A549 (cell line): ENCODE data around the gene S100A9. TPM values are rescaled to one million over a fixed set of nuclear protein-coding genes. Genes with fewer than 3 reads are reported as not detected.

ENCODE experiments used
- ATAC-seq, 2 experiments: fragments of 200-7000 bp in 1 of 2; fragments of >200 bp in 1 of 2; cut with Nextera tagmentation in 1 of 2; cut with Tn5 transposase in 1 of 2; 3 replicates each; pipeline versions ENCODE4 v1.8.0 to v1.9.1; 2018 to 2020; ENCODE audit warnings: mild to moderate bottlenecking in 1 of 2, moderate library complexity in 1 of 2
- CTCF ChIA-PET: fragments of 300-600 bp; sonication (Branson Sonifier 250); formaldehyde crosslinking; extraction: SDS; loops from one replicate; lab custom pipeline; 2021; ENCODE audit warnings: antibody characterized with exemption, inconsistent platforms; lab: Yijun Ruan, JAX
- POLR2A ChIA-PET: fragments of 350-600 bp; formaldehyde crosslinking; extraction: SDS; loops from one replicate; lab custom pipeline; 2021; ENCODE audit warnings: antibody characterized with exemption, inconsistent platforms; lab: Yijun Ruan, JAX
- DNase-seq, 2 experiments: peaks; one replicate each; pipeline versions ENCODE4 v3.0.0 to v3.0.0-alpha.2; 2011 to 2016; ENCODE audit warnings: low read depth in 1 of 2, low spot score in 1 of 2
- FAIRE-seq: peaks from 2 replicates; lab custom pipeline; 2011; peaks lifted over from hg19 to GRCh38; lab: Jason Lieb, UNC
- H3K27ac ChIP-seq, 2 experiments: fragments of >200 bp; sonication (Bioruptor Twin); formaldehyde crosslinking; 3 replicates each; pipeline ENCODE4 v1.5.1; 2016 to 2017
- H3K4me1 ChIP-seq: fragments of >200 bp; sonication (Bioruptor Twin); formaldehyde crosslinking; 3 replicates; pipeline ENCODE4 v1.6.1; 2016
- H3K4me2 ChIP-seq: fragments of >200 bp; sonication (Bioruptor Twin); formaldehyde crosslinking; 3 replicates; pipeline ENCODE4 v1.6.1; 2016
- H3K4me3 ChIP-seq: fragments of >200 bp; sonication (Bioruptor Twin); formaldehyde crosslinking; 3 replicates; pipeline ENCODE4 v1.5.1; 2016
- H3K9me3 ChIP-seq: fragments of >200 bp; sonication (Bioruptor Twin); formaldehyde crosslinking; 3 replicates; pipeline ENCODE4 v1.6.1; 2016
- CHD4 ChIP-seq: fragments of 200-600 bp; sonication (generic); IDR thresholded peaks from 2 replicates; pipeline ENCODE4 v1.6.1; 2016; ENCODE audit warnings: antibody characterized with exemption, mild to moderate bottlenecking, borderline replicate concordance
- ELK1 ChIP-seq: fragments of 150-350 bp; IDR thresholded peaks from 2 replicates; pipeline ENCODE4 v1.6.1; 2014; ENCODE audit warnings: low read depth, mild to moderate bottlenecking, low read length
- FOSL2 ChIP-seq, 2 experiments: fragments of 450-650 bp in 1 of 2; fragments of >200 bp in 1 of 2; sonication (Bioruptor Twin) in 1 of 2; formaldehyde crosslinking; IDR thresholded peaks; 2 replicates each; pipeline versions ENCODE4 v1.5.0 to v1.6.1; 2016 to 2020; ENCODE audit warnings: mild to moderate bottlenecking in 1 of 2, moderate library complexity in 1 of 2
- FOXS1 ChIP-seq: fragments of 250-450 bp; sonication (Bioruptor Pico); IDR thresholded peaks from 2 replicates; pipeline ENCODE4 v1.5.0; 2020; ENCODE audit warnings: mild to moderate bottlenecking, moderate library complexity
- HDAC2 ChIP-seq: fragments of 200-600 bp; sonication (generic); IDR thresholded peaks from 2 replicates; pipeline ENCODE4 v1.6.1; 2016
- HES2 ChIP-seq: fragments of >200 bp; sonication (Bioruptor Twin); formaldehyde crosslinking; IDR thresholded peaks from 2 replicates; pipeline ENCODE4 v1.6.1; 2016
- HEYL ChIP-seq: fragments of 250-450 bp; sonication (Bioruptor Pico); IDR thresholded peaks from 2 replicates; pipeline ENCODE4 v1.8.0; 2021; ENCODE audit warnings: mild to moderate bottlenecking, moderate library complexity
- HOXB5 ChIP-seq: fragments of 250-450 bp; sonication (Bioruptor Pico); IDR thresholded peaks from 2 replicates; pipeline ENCODE4 v1.5.0; 2020; ENCODE audit warnings: mild to moderate bottlenecking, moderate library complexity
- JUNB ChIP-seq: fragments of >200 bp; sonication (Bioruptor Twin); formaldehyde crosslinking; IDR thresholded peaks from 2 replicates; pipeline ENCODE4 v1.6.1; 2016
- MYC ChIP-seq: IDR thresholded peaks from 2 replicates; pipeline ENCODE4 v1.6.1; 2012; ENCODE audit warnings: mild to moderate bottlenecking, inconsistent platforms, low read length, improper control_type of control experiment, borderline replicate concordance
- NFE2L2 ChIP-seq: fragments of 150-350 bp; conservative IDR thresholded peaks from 2 replicates; pipeline ENCODE4 v1.6.1; 2014; ENCODE audit warnings: low read length
- NR3C1 ChIP-seq: fragments of >200 bp; sonication (Bioruptor Twin); formaldehyde crosslinking; IDR thresholded peaks from 3 replicates; pipeline ENCODE4 v1.6.1; 2017
- POLR2AphosphoS2 ChIP-seq: conservative IDR thresholded peaks from 2 replicates; pipeline ENCODE4 v1.6.1; 2012; ENCODE audit warnings: low read length, improper control_type of control experiment, inconsistent platforms
- RAD21 ChIP-seq, 2 experiments: fragments of >200 bp in 1 of 2; sonication (Bioruptor Twin) in 1 of 2; formaldehyde crosslinking in 1 of 2; IDR thresholded peaks in 1 of 2; conservative IDR thresholded peaks in 1 of 2; 2 replicates in 1 of 2; 3 replicates in 1 of 2; pipeline ENCODE4 v1.6.1; 2012 to 2018; ENCODE audit warnings: inconsistent platforms in 1 of 2
- RARB ChIP-seq: fragments of 250-450 bp; sonication (Bioruptor Pico); IDR thresholded peaks from 2 replicates; pipeline ENCODE4 v1.8.0; 2021; ENCODE audit warnings: mild to moderate bottlenecking, moderate library complexity
- RCOR1 ChIP-seq: fragments of 150-350 bp; IDR thresholded peaks from 2 replicates; pipeline ENCODE4 v1.6.1; 2014; ENCODE audit warnings: antibody characterized with exemption, low read length, low read depth
- RFX5 ChIP-seq: fragments of 450-650 bp; IDR thresholded peaks from 2 replicates; pipeline ENCODE4 v1.7.1; 2014; ENCODE audit warnings: antibody characterized with exemption, mild to moderate bottlenecking, moderate library complexity
- RNF2 ChIP-seq: fragments of 200-600 bp; sonication (generic); IDR thresholded peaks from 2 replicates; pipeline ENCODE4 v1.6.1; 2016; ENCODE audit warnings: low read depth, mild to moderate bottlenecking, antibody characterized with exemption, moderate library complexity, borderline replicate concordance
- SMC3 ChIP-seq: fragments of >200 bp; sonication (Bioruptor Twin); formaldehyde crosslinking; IDR thresholded peaks from 3 replicates; pipeline ENCODE4 v1.6.1; 2018; ENCODE audit warnings: inconsistent platforms
- TFCP2L1 ChIP-seq: fragments of 250-450 bp; sonication (Bioruptor Pico); IDR thresholded peaks from 2 replicates; pipeline ENCODE4 v1.5.0; 2021; ENCODE audit warnings: mild to moderate bottlenecking
- USF2 ChIP-seq: fragments of 450-650 bp; IDR thresholded peaks from 2 replicates; pipeline ENCODE4 v1.6.1; 2014; ENCODE audit warnings: antibody characterized with exemption
- ZFP36 ChIP-seq: fragments of 450-650 bp; IDR thresholded peaks from 2 replicates; pipeline ENCODE4 v1.6.1; 2014; ENCODE audit warnings: borderline replicate concordance; ENCODE audit not compliant: partially characterized antibody
- ZSCAN20 ChIP-seq: fragments of 250-450 bp; sonication (Bioruptor Pico); IDR thresholded peaks from 2 replicates; pipeline ENCODE4 v1.8.0; 2022; ENCODE audit warnings: mild to moderate bottlenecking, moderate library complexity
- WGBS: methylation state at CpG from one replicate; pipeline ENCODE4 v1.1.6; 2017; ENCODE audit errors: missing lambda C conversion rate; 5-methylcytosine and 5-hydroxymethylcytosine counted together
- polyA plus RNA-seq, 4 experiments: library from polyadenylated mRNA; depleted of rRNA in 3 of 4; stranded (reverse); fragments of >200 nt; fragmentation: RNase III in 1 of 4; extraction: RNeasy Plus Mini Kit Qiagen cat#74134 plus additional on column Dnase treatment in 1 of 4; gene quantifications; 2 replicates in 3 of 4; 3 replicates in 1 of 4; pipeline ENCODE4 v1.2.3, GENCODE V29; 2011 to 2017
- TF ChIP-seq, protein P1 (sequence below): fragments of 250-450 bp; sonication (Bioruptor Pico); IDR thresholded peaks from 2 replicates; pipeline ENCODE4 v1.5.0; 2020; ENCODE audit warnings: low read depth, mild to moderate bottlenecking, moderate library complexity

Gene S100A9
- polyA plus RNA-seq, 2 of the 4 experiments (the other 2 are of a cell fraction) = 0.90 to 3.1 TPM

DNA sequence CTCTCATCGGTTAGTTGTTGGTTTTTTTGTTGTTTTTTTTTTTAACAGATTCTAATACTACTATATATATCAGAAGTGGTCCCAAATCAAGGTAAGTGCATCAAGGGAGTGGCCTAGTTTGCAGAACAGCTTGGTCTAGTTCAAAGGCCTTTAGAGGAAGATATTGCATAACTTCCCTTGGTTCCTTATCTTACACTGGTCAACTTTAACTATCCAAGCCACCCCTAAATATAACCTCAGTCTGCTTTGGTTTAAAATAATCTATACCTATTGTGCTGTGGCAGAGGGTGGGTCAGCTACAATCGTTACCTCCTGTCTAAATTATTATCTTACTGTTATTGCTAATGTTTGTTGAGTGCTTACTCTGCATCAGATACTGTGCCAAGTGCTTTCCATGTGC is 10.8 kb downstream of the S100A9 start:
- ChIA-PET CTCF (interaction anchor here (1.4 to 7.7 kb wide), 3 partner anchors 14 to 126 kb away, joined by 5 to 70 read pairs (median 12); no protein-coding TSS in a partner anchor), POLR2A (no interaction called here)
- TF ChIP-seq, protein P1, sequence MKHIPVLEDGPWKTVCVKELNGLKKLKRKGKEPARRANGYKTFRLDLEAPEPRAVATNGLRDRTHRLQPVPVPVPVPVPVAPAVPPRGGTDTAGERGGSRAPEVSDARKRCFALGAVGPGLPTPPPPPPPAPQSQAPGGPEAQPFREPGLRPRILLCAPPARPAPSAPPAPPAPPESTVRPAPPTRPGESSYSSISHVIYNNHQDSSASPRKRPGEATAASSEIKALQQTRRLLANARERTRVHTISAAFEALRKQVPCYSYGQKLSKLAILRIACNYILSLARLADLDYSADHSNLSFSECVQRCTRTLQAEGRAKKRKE (CRISPR knock-in tag) = no peak
- TF ChIP-seq FOXS1 (CRISPR knock-in tag) = no peak
- no peak for TF ChIP-seq RARB
- no peak for TF ChIP-seq SMC3
- TF ChIP-seq ZFP36 = no peak
- TF ChIP-seq USF2 = no peak
- TF ChIP-seq RAD21 (conservative IDR thresholded peaks at IDR 0.05 in 1 of 2, IDR thresholded peaks at IDR 0.05 in 1 of 2) = no peak
- TF ChIP-seq RNF2 = no peak
- no peak for TF ChIP-seq NR3C1
- no peak for TF ChIP-seq HDAC2
- TF ChIP-seq ZSCAN20 (CRISPR knock-in tag) = no peak
- no peak for TF ChIP-seq RFX5
- TF ChIP-seq TFCP2L1 (CRISPR knock-in tag) = no peak
- TF ChIP-seq JUNB = no peak
- no peak for TF ChIP-seq ELK1
- TF ChIP-seq FOSL2 (IDR thresholded peaks at IDR 0.05) = no peak
- no peak for TF ChIP-seq FOSL2 (CRISPR knock-in tag; IDR thresholded peaks at IDR 0.05)
- H3K9me3 ChIP-seq = no peaks in the 10 kb centered on the region
- FAIRE-seq (no peak), DNase-seq (no peak), ATAC-seq (no peak)
- H3K4me3 ChIP-seq = no peak overlapping the region
- 7% methylated on average over 2 of the region's 2 CpGs for WGBS
- H3K4me2 ChIP-seq = no peak overlapping the region
- H3K27ac ChIP-seq = no peak overlapping the region
- no peaks in the 10 kb centered on the region for H3K4me1 ChIP-seq

DNA sequence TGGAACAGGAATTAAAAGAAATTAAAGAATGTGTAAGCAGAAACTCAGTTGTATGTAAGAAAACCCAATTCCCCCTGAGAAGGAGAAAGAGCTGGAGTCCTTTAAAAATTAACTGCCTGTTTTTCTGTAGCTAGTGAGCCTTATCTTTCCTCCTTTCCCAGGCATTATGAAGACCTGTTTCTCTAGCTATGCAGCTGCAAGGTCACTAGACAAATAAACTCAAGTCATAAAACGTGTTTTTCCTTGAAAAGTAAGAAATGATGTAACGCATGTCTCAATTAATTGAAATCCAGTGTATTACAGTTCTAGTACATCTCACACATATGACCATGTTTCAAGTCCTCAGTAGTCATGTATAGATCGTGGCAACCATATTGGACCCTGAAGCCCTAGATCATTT is 12.5 kb downstream of the S100A9 start:
- FAIRE-seq = no peak
- POLR2A ChIA-PET = no interaction called here
- WGBS = 21% methylated on average over 3 of the region's 3 CpGs
- CTCF ChIA-PET = interaction anchor here (1.1 to 1.4 kb wide), 2 partner anchors 15 to 125 kb away, joined by 3 to 6 read pairs; no protein-coding TSS in a partner anchor
- no peaks in the 10 kb centered on the region for H3K9me3 ChIP-seq
- no peak overlapping the region for H3K27ac ChIP-seq
- no peak for ATAC-seq
- no peak for DNase-seq
- TF ChIP-seq MYC = no peak
- no peak for TF ChIP-seq HOXB5
- no peak for TF ChIP-seq RCOR1
- no peak for TF ChIP-seq POLR2AphosphoS2
- no peak for TF ChIP-seq CHD4
- TF ChIP-seq NFE2L2 = no peak
- no peak for TF ChIP-seq HEYL
- TF ChIP-seq HES2 = no peak
- no peak for TF ChIP-seq ZSCAN20 (CRISPR knock-in tag)
- no peaks in the 10 kb centered on the region for H3K4me1 ChIP-seq
- H3K4me3 ChIP-seq = no peak overlapping the region
- no peak overlapping the region for H3K4me2 ChIP-seq
